Effector memory CD4-positive, alpha-beta T cell (primary cell): ENCODE data around the gene HID1.
"Not testable (repeated sequence)": the region's sequence is repeated elsewhere in the genome, so short reads cannot be mapped to it uniquely, and the experiment has no call there.

Source experiments
- DNase-seq, 3 donors: peaks; one replicate each; pipeline ENCODE4 v3.0.0-alpha.2; 2020
- H3K27ac ChIP-seq: 2 replicates; pipeline ENCODE4 v1.7.0; 2013; ENCODE audit warnings: mild to moderate bottlenecking, low read length, moderate library complexity; ENCODE audit not compliant: insufficient read depth, poor library complexity, severe bottlenecking
- H3K27me3 ChIP-seq: replicated peaks from 2 replicates; pipeline ENCODE4 v1.7.0; 2013; ENCODE audit warnings: mild to moderate bottlenecking, low read length; ENCODE audit not compliant: insufficient read depth, control insufficient read depth, poor library complexity, severe bottlenecking
- H3K36me3 ChIP-seq: 2 replicates; pipeline ENCODE4 v1.7.0; 2013; ENCODE audit warnings: mild to moderate bottlenecking, low read length, moderate library complexity; ENCODE audit not compliant: control insufficient read depth, insufficient read depth
- H3K4me1 ChIP-seq: 2 replicates; pipeline ENCODE4 v1.7.0; 2013; ENCODE audit warnings: low read length, mild to moderate bottlenecking; ENCODE audit not compliant: control insufficient read depth, insufficient read depth, poor library complexity, severe bottlenecking
- H3K4me3 ChIP-seq: 2 replicates; pipeline ENCODE4 v1.7.0; 2013; ENCODE audit warnings: low read length, low read depth, mild to moderate bottlenecking; ENCODE audit not compliant: insufficient read depth, poor library complexity, severe bottlenecking
- H3K9me3 ChIP-seq: 2 replicates; pipeline ENCODE4 v1.7.0; 2013; ENCODE audit warnings: mild to moderate bottlenecking, low read length, moderate library complexity; ENCODE audit not compliant: control insufficient read depth

HID1 gene

GRCh38 chr17:74918906-74919305, 53.7 kb downstream of the HID1 start:
- H3K9me3 ChIP-seq, result no peaks in the 10 kb centered on the region
- H3K27ac ChIP-seq, result no peak overlapping the region
- DNase-seq, result no peak
- H3K27me3 ChIP-seq, result peaks cover 16% of the 10 kb centered on the region
- H3K4me1 ChIP-seq, result peaks cover 15% of the 10 kb centered on the region
- H3K4me3 ChIP-seq, result no peak overlapping the region
- H3K36me3 ChIP-seq, result no peaks in the 10 kb centered on the region

- H3K4me3 ChIP-seq, result no peak overlapping the region
- peaks cover 3% of the 10 kb centered on the region for H3K27me3 ChIP-seq
- no peaks in the 10 kb centered on the region for H3K9me3 ChIP-seq
- no peak for DNase-seq
- H3K36me3 ChIP-seq, result no peaks in the 10 kb centered on the region
- H3K4me1 ChIP-seq, result peaks cover under 1% of the 10 kb centered on the region
- H3K27ac ChIP-seq, result no peak overlapping the region
Observed at GRCh38 chr17:74917430-74917829, 55.1 kb downstream of the HID1 start.

GRCh38 chr17:74916851-74917199, 55.7 kb downstream of the HID1 start:
- no peak for DNase-seq
- Histone ChIP-seq H3K4me3 (no peak overlapping the region), H3K36me3 (no peaks in the 10 kb centered on the region), H3K27me3 (no peaks in the 10 kb centered on the region), H3K9me3 (no peaks in the 10 kb centered on the region), H3K27ac (no peak overlapping the region), H3K4me1 (no peaks in the 10 kb centered on the region)

GRCh38 chr17:74916136-74916850, 56.3 kb downstream of the HID1 start:
- Histone ChIP-seq H3K36me3 (no peaks in the 10 kb centered on the region), H3K27ac (no peak overlapping the region), H3K4me1 (no peaks in the 10 kb centered on the region), H3K27me3 (no peaks in the 10 kb centered on the region), H3K4me3 (no peak overlapping the region), H3K9me3 (no peaks in the 10 kb centered on the region)
- DNase-seq, result no peak

- H3K9me3 ChIP-seq, H3K4me1 ChIP-seq, DNase-seq: not testable (repeated sequence)
Observed at GRCh38 chr17:74911423-74911822, 61.1 kb downstream of the HID1 start.

GRCh38 chr17:74909097-74909496, 63.5 kb downstream of the HID1 start:
- H3K9me3 ChIP-seq, H3K36me3 ChIP-seq, H3K27ac ChIP-seq, H3K27me3 ChIP-seq, DNase-seq, H3K4me3 ChIP-seq, H3K4me1 ChIP-seq: not testable (repeated sequence)

More at GRCh38 chr17:74911423-74911822, 61.1 kb downstream of the HID1 start:
- not testable (repeated sequence) for H3K27me3 ChIP-seq, H3K27ac ChIP-seq, H3K36me3 ChIP-seq, H3K4me3 ChIP-seq

GRCh38 chr17:74907012-74907411, 65.5 kb downstream of the HID1 start:
- Histone ChIP-seq H3K27ac (no peak overlapping the region), H3K27me3 (no peaks in the 10 kb centered on the region), H3K36me3 (no peaks in the 10 kb centered on the region), H3K4me3 (no peak overlapping the region), H3K9me3 (no peaks in the 10 kb centered on the region), H3K4me1 (no peaks in the 10 kb centered on the region)
- DNase-seq, result no peak

GRCh38 chr17:74906214-74906793, 66.3 kb downstream of the HID1 start:
- not testable (repeated sequence) for H3K27me3 ChIP-seq, DNase-seq, H3K4me3 ChIP-seq

GRCh38 chr17:74904687-74905409, 67.7 kb downstream of the HID1 start:
- Histone ChIP-seq H3K9me3 (no peaks in the 10 kb centered on the region), H3K27ac (no peak overlapping the region), H3K4me1 (no peaks in the 10 kb centered on the region), H3K4me3 (no peak overlapping the region), H3K36me3 (no peaks in the 10 kb centered on the region), H3K27me3 (no peaks in the 10 kb centered on the region)
- DNase-seq, result no peak

More at GRCh38 chr17:74906214-74906793, 66.3 kb downstream of the HID1 start:
- not testable (repeated sequence) for H3K36me3 ChIP-seq, H3K27ac ChIP-seq, H3K4me1 ChIP-seq, H3K9me3 ChIP-seq

GRCh38 chr17:74903671-74904070, 68.9 kb downstream of the HID1 start:
- Histone ChIP-seq H3K4me1 (no peaks in the 10 kb centered on the region), H3K9me3 (no peaks in the 10 kb centered on the region), H3K27me3 (no peaks in the 10 kb centered on the region), H3K4me3 (no peak overlapping the region), H3K36me3 (no peaks in the 10 kb centered on the region), H3K27ac (no peak overlapping the region)
- DNase-seq, result no peak
